Mesothelial cell of epicardium (in vitro differentiated cells): ENCODE measurements around the gene KPNB1. TPM values are rescaled to one million over a fixed set of nuclear protein-coding genes. Genes with fewer than 3 reads are reported as not detected.

Source experiments
- DNase-seq, 2 experiments: peaks; one replicate each; pipeline ENCODE4 v3.0.0; 2021; ENCODE audit warnings: low spot score in 2 of 2; ENCODE audit not compliant: unreplicated experiment in 2 of 2
- H3K27ac Mint-ChIP-seq: 2 replicates; pipeline ENCODE4 v1.8.0; 2021; ENCODE audit warnings: mixed read lengths
- H3K27me3 Mint-ChIP-seq: 2 replicates; pipeline ENCODE4 v1.8.0; 2021; ENCODE audit warnings: low read depth, mixed read lengths
- H3K36me3 Mint-ChIP-seq: 2 replicates; pipeline ENCODE4 v1.8.0; 2021; ENCODE audit warnings: mixed read lengths
- H3K4me1 Mint-ChIP-seq: 2 replicates; pipeline ENCODE4 v1.8.0; 2021; ENCODE audit warnings: mixed read lengths
- H3K4me3 Mint-ChIP-seq: 2 replicates; pipeline ENCODE4 v1.8.0; 2021; ENCODE audit warnings: mild to moderate bottlenecking, moderate library complexity, mixed read lengths
- H3K9me3 Mint-ChIP-seq: 2 replicates; pipeline ENCODE4 v1.8.0; 2021; ENCODE audit warnings: mixed read lengths
- CTCF ChIP-seq: fragments of 200-600 bp; sonication (generic); IDR thresholded peaks from one replicate; pipeline ENCODE4 v1.5.0; 2021; ENCODE audit warnings: antibody characterized with exemption; ENCODE audit not compliant: unreplicated experiment
- total RNA-seq: library from RNA; stranded (reverse); gene quantifications from 3 replicates; pipeline ENCODE4 v1.2.1, GENCODE V29; 2021

The KPNB1 gene
- total RNA-seq, 1 donor from 2014 or later = 302 TPM

DNA sequence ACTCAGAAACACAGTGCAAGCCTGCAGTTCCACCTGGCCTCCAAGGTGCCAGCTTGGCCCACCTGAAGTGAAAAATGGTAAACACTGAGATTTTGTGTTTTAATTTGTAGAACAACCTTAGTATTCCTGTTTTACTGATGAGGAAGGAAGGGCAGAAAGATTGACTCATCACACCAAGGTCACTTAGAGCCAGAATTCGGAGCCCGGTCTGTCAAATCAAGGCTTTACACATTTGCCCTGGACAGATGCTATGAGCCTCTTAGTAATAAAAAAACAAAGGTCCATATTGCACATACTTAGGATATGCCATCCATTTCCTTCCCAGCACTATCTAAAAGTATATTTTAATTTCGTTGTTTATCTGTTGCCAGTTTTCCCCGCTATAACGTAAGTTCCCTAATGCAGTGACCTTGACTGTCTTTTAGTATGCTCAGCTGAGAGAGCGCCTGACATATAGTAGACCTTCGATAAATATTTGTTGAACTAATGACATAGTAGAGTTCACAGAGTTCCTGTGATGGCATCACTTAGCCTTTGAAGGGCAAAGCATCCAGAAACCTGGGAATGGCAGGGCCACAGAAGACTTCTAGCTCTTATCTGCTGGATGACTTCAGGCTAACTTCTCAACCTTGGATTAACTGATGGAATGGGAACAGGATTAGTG lies 37.1 kb downstream of the KPNB1 start:
- H3K4me3 Mint-ChIP-seq = no peak overlapping the region
- H3K27ac Mint-ChIP-seq = peak overlapping the region; percentile 14
- no peaks in the 10 kb centered on the region for H3K4me1 Mint-ChIP-seq
- no peaks in the 10 kb centered on the region for H3K9me3 Mint-ChIP-seq
- no peak for TF ChIP-seq CTCF
- DNase-seq = no peak
- peaks cover 29% of the 10 kb centered on the region for H3K36me3 Mint-ChIP-seq
- H3K27me3 Mint-ChIP-seq = no peaks in the 10 kb centered on the region

DNA sequence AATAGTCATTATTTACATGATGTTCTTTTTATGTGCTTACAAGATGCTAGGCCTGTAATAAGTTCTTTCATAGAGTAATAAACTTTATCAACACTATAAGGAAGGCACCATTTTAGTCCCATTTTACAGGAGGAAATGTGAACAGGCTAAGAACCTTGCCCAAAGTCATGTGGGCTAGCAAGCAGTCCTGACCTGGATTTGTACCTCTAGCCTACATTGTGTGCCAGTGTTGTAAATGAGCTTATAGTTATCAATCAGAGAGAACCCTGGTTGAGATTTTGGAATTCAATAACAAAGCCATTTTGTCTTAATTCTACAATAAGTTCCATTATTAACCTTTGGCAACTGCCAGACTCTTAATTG lies 37.6 kb downstream of the KPNB1 start:
- no peak for DNase-seq
- Mint-ChIP-seq H3K9me3 (no peaks in the 10 kb centered on the region), H3K27me3 (no peaks in the 10 kb centered on the region), H3K4me1 (no peaks in the 10 kb centered on the region), H3K27ac (peak overlapping the region; percentile 14), H3K36me3 (peaks cover 24% of the 10 kb centered on the region), H3K4me3 (no peak overlapping the region)
- TF ChIP-seq CTCF = no peak

DNA sequence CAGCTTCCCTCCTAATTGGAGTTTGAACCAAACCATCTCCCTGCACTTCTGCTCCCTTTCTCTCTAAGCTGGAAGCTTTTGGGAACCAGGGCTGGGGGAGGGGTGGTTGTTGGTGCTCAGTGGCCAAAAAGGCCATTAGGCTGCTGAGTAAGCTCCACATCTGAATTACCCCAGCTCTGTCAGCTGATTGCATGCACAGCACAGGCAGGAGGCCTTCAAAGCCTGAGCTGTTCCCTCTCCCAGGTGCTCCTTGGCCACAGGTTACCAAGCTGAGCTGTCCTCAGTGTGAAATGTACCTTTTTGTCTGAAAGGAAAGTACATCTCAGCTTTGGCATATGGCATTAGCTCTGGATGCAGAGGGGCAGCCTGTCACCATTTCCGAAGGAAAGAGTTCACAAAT lies 38.0 kb downstream of the KPNB1 start:
- no peaks in the 10 kb centered on the region for H3K9me3 Mint-ChIP-seq
- DNase-seq = no peak
- H3K4me3 Mint-ChIP-seq = no peak overlapping the region

GRCh38 chr17:47690121-47690520 lies 40.4 kb downstream of the KPNB1 start:
- Mint-ChIP-seq H3K27me3 (no peaks in the 10 kb centered on the region), H3K36me3 (peaks cover 3% of the 10 kb centered on the region), H3K4me1 (peaks cover 16% of the 10 kb centered on the region), H3K9me3 (no peaks in the 10 kb centered on the region), H3K27ac (no peak overlapping the region), H3K4me3 (no peak overlapping the region)
- no peak for DNase-seq
- no peak for TF ChIP-seq CTCF

More for the DNA sequence above, 38.0 kb downstream of the KPNB1 start:
- H3K27me3 Mint-ChIP-seq = no peaks in the 10 kb centered on the region
- no peak for TF ChIP-seq CTCF
- H3K27ac Mint-ChIP-seq = no peak overlapping the region
- H3K4me1 Mint-ChIP-seq = peaks cover 4% of the 10 kb centered on the region
- H3K36me3 Mint-ChIP-seq = peaks cover 20% of the 10 kb centered on the region

DNA sequence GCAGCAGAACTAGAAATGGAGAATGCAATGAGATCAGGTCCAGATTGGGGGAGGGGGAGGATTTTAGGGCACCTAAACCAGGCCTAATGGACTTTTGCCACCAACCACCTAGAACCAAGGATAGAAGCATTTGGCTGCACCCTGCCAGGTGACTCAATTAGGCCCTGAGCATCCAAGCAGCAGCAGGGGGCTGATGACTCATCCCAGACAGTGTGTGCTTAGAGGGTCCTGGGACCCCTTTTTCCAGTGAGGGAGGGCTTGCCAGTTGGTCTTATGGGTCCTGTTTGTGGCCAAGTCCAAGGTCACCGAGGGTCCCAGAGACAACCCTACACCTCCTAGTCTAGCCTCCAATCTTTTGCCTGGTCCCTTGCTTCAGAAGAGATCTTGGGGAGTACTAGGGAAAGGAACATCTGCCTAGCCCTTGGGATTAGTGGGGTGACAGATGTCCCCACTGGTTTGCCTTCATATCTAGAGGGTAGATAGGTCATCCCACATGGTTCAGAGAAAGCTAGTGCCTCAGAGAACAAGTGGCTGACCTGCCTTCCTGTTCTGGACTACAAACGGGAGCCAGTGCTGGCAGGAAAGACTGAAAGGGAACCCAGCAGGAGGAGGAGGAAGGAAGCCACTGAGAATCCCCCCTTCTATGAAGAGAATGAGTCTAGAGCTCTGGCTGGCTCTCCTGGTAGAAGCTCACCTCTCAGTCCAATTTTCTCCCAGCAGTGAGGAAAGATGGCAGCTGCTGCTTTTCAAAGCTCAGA lies 42.6 kb downstream of the KPNB1 start:
- no peaks in the 10 kb centered on the region for H3K9me3 Mint-ChIP-seq
- no peak for TF ChIP-seq CTCF
- DNase-seq = no peak
- peak overlapping the region; percentile 81 for H3K27ac Mint-ChIP-seq
- H3K4me3 Mint-ChIP-seq = peak overlapping the region; percentile 72
- H3K27me3 Mint-ChIP-seq = no peaks in the 10 kb centered on the region
- H3K4me1 Mint-ChIP-seq = peaks cover 21% of the 10 kb centered on the region
- no peaks in the 10 kb centered on the region for H3K36me3 Mint-ChIP-seq
